ENCODE data around the gene MAGEB16. TPM values are rescaled to one million over a fixed set of nuclear protein-coding genes. Genes with fewer than 3 reads are reported as not detected.

The MAGEB16 gene
- polyA plus RNA-seq, 1 experiment: not detected

GRCh38 chrX:35800474-35800873, 2.3 kb downstream of the MAGEB16 start:
- TF ChIP-seq, protein P1, sequence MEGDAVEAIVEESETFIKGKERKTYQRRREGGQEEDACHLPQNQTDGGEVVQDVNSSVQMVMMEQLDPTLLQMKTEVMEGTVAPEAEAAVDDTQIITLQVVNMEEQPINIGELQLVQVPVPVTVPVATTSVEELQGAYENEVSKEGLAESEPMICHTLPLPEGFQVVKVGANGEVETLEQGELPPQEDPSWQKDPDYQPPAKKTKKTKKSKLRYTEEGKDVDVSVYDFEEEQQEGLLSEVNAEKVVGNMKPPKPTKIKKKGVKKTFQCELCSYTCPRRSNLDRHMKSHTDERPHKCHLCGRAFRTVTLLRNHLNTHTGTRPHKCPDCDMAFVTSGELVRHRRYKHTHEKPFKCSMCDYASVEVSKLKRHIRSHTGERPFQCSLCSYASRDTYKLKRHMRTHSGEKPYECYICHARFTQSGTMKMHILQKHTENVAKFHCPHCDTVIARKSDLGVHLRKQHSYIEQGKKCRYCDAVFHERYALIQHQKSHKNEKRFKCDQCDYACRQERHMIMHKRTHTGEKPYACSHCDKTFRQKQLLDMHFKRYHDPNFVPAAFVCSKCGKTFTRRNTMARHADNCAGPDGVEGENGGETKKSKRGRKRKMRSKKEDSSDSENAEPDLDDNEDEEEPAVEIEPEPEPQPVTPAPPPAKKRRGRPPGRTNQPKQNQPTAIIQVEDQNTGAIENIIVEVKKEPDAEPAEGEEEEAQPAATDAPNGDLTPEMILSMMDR (IDR thresholded peaks at IDR 0.05; ENCODE audit: insufficient read depth, low read depth, low read length): no peak
- Histone ChIP-seq H3K36me3 (ENCODE audit: control insufficient read depth, insufficient read depth, low read length) (no peaks in the 10 kb centered on the region), H3K4me3 (ENCODE audit: low read depth, low read length) (no peak overlapping the region), H3K27me3 (ENCODE audit: control insufficient read depth, insufficient read depth, low read length) (no peaks in the 10 kb centered on the region)
- ChIA-PET CTCF (no interaction called here), POLR2A (no interaction called here)
- DNase-seq (ENCODE audit: low read depth): no peak

- Histone ChIP-seq H3K4me3 (ENCODE audit: low read depth, low read length) (no peak overlapping the region), H3K27me3 (ENCODE audit: control insufficient read depth, insufficient read depth, low read length) (no peaks in the 10 kb centered on the region), H3K36me3 (ENCODE audit: control insufficient read depth, insufficient read depth, low read length) (no peaks in the 10 kb centered on the region)
- CTCF ChIA-PET: no interaction called here
- DNase-seq (ENCODE audit: low read depth): no peak
- POLR2A ChIA-PET: no interaction called here
- TF ChIP-seq, protein P1 (IDR thresholded peaks at IDR 0.05; ENCODE audit: insufficient read depth, low read depth, low read length): no peak
Observed at GRCh38 chrX:35809781-35810180, 11.6 kb downstream of the MAGEB16 start.

DNA sequence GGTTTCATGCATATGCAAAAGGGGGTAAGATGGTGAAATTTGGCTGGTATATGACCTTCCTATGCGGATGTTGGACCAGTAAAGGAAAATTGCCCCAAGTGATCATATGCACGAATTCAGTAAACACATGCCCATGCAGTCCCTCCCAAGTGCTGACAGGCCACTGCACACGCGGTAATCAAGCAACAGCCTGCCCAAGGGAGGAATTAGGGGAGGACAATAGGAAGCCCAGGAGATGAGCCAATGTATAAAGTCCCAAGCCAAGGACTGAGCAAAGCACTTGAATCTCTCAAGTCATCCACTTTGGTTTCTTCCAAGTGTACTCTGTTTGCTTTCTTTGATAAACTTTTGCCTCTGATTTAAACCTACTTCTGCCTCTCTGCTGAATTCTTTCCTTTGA, 21.1 kb downstream of the MAGEB16 start:
- ChIA-PET CTCF (no interaction called here), POLR2A (no interaction called here)
- Histone ChIP-seq H3K27me3 (ENCODE audit: control insufficient read depth, insufficient read depth, low read length) (no peaks in the 10 kb centered on the region), H3K4me3 (ENCODE audit: low read depth, low read length) (no peak overlapping the region), H3K36me3 (ENCODE audit: control insufficient read depth, insufficient read depth, low read length) (no peaks in the 10 kb centered on the region)
- no peak for DNase-seq (ENCODE audit: low read depth)
- TF ChIP-seq, protein P1 (IDR thresholded peaks at IDR 0.05; ENCODE audit: insufficient read depth, low read depth, low read length): no peak

DNA sequence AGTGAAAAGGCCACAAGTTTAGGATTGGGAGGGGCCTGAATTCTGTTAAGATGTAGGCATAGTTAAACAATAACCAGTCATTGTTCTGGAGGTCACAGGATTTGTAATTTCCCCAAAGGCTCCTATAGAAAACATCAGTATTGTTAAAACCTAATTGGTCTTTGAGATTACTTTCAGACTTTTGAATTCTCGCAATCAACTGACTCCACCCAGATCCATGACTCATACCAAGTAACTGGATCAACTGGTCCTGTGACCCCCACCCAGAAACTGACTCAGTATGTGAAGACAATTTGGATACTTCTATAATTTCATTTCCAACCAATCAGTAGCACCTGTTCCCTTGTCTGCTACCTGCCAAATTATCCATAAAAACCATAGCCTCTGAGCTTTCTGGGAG, 28.4 kb downstream of the MAGEB16 start:
- Histone ChIP-seq H3K36me3 (ENCODE audit: control insufficient read depth, insufficient read depth, low read length) (no peaks in the 10 kb centered on the region), H3K27me3 (ENCODE audit: control insufficient read depth, insufficient read depth, low read length) (no peaks in the 10 kb centered on the region), H3K4me3 (ENCODE audit: low read depth, low read length) (no peak overlapping the region)
- TF ChIP-seq, protein P1 (IDR thresholded peaks at IDR 0.05; ENCODE audit: insufficient read depth, low read depth, low read length): no peak
- DNase-seq (ENCODE audit: low read depth): no peak
- POLR2A ChIA-PET: no interaction called here
- CTCF ChIA-PET: no interaction called here

DNA sequence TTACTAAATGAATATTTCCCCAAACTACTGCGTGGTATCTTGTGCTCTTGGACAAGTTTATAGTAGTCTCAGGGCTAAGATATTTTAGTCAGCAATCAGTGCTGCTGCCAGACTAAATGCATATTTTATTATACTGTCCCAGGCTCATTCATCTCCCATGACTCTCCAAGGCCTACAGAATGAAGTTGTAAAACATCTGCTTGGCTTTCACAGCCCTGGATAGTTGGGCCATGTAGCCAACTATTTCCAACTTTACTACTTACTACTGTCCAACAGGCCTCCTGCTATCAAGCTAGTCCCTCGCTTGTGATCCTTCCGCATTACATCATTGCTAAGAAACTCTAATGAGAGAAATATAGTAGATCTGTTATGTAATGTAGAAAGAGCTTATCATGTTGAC, 31.4 kb downstream of the MAGEB16 start:
- H3K27me3 ChIP-seq (ENCODE audit: control insufficient read depth, insufficient read depth, low read length): no peaks in the 10 kb centered on the region
- ChIA-PET POLR2A (no interaction called here), CTCF (no interaction called here)

More for the DNA sequence above, 31.4 kb downstream of the MAGEB16 start:
- TF ChIP-seq, protein P1 (IDR thresholded peaks at IDR 0.05; ENCODE audit: insufficient read depth, low read depth, low read length): no peak
- DNase-seq (ENCODE audit: low read depth): no peak
- H3K4me3 ChIP-seq (ENCODE audit: low read depth, low read length): no peak overlapping the region
- no peaks in the 10 kb centered on the region for H3K36me3 ChIP-seq (ENCODE audit: control insufficient read depth, insufficient read depth, low read length)
